Hair follicle dermal papilla cell (primary cell): ENCODE results near the gene SLC24A5. TPM values are rescaled to one million over a fixed set of nuclear protein-coding genes. Genes with fewer than 3 reads are reported as not detected.

ENCODE experiments used
- total RNA-seq: library from RNA; depleted of rRNA; stranded (reverse); fragments of >200 nt; gene quantifications from 2 replicates; pipeline ENCODE4 v1.2.3, GENCODE V29; 2012

The SLC24A5 gene
- 0.16 TPM in 1 of 2 replicates, not detected in the other for total RNA-seq

GRCh38 chr15:48120745-48121144 lies at the start of gene SLC24A5:
Gene SLC24A5, plus strand, starts transcription at chr15:48120990. Its CDS starts 55 bp downstream, at chr15:48121045.

GRCh38 chr15:48177766-48178647 lies 57.2 kb downstream of the SLC24A5 start, which contains the start of gene MYEF2:
Gene MYEF2, minus strand, starts transcription at chr15:48178295. Its CDS starts 58 bp downstream, at chr15:48178237.

DNA sequence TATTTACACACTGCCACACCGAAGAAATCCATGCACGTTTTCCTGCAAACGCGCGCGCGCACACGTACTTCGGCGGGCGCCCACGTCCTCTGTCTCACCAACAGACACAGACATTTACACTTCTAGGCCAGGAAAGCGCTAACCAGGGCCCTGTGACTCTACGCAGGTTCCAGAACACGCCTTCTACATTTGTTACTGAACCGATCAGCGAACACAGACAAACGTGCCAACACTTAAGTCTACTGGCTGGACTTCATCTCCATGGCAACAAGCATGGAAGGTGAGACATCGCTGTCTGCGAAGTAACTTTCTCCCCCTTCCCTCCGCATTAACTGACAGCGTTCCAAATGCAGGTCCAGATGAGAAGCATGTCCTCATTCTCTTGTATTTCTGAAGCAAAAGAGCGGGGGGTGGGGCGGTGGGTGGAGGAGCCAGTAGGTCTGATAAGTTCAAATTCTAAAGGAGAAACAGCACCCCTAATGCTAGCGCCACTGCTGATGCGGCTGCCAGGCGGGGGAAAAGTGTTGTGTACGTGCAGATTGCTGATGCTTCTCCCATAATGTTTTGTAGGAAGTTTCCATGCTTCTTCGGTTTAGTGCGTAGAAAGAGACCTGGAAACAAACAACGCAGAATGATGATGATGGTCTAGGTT lies 70.9 kb downstream of the SLC24A5 start, which contains the start of gene CTXN2:
CTXN2 (plus strand) TSS at position 92 of the 652 bp plus-strand sequence. CDS start 9,636 bp downstream, outside the sequence.

Other genes with a start within 250 kb of the SLC24A5 start
- 2.9 and 4.1 TPM in 2 replicates for gene MYEF2, start 57.3 kb downstream of the SLC24A5 start, total RNA-seq
- not detected in 2 replicates for gene CTXN2, start 70.7 kb downstream of the SLC24A5 start, total RNA-seq
- not detected in 2 replicates for gene SLC12A1, start 85.3 kb downstream of the SLC24A5 start, total RNA-seq
- 35.5 and 38.7 TPM in 2 replicates for gene DUT, start 210.4 kb downstream of the SLC24A5 start, total RNA-seq